HG03378 (cell line): Measurements from ENCODE around the gene LEMD2.

Experiments
- ATAC-seq: cut with Tn5 transposase; IDR thresholded peaks from one replicate; pipeline ENCODE4 v1.9.1; 2021; ENCODE audit warnings: mild to moderate bottlenecking, moderate library complexity; ENCODE audit not compliant: unreplicated experiment

The LEMD2 gene

GRCh38 chr6:33777398-33778388 lies 11.2 kb downstream of the LEMD2 start:
- no peak for ATAC-seq

GRCh38 chr6:33776764-33777163 lies 12.2 kb downstream of the LEMD2 start:
- ATAC-seq, result no peak

GRCh38 chr6:33776186-33776585 lies 12.7 kb downstream of the LEMD2 start:
- no peak for ATAC-seq

- no peak for ATAC-seq
Measured at GRCh38 chr6:33774774-33775173, 14.2 kb downstream of the LEMD2 start.

- ATAC-seq, result no peak
Measured at GRCh38 chr6:33772902-33773472, 15.9 kb downstream of the LEMD2 start.

GRCh38 chr6:33772082-33772830 lies 16.7 kb downstream of the LEMD2 start:
- no peak for ATAC-seq

GRCh38 chr6:33771146-33772081 lies 17.5 kb downstream of the LEMD2 start:
- ATAC-seq, result no peak

GRCh38 chr6:33770833-33771145 lies 18.1 kb downstream of the LEMD2 start:
- ATAC-seq, result no peak

- no peak for ATAC-seq
Measured at GRCh38 chr6:33770124-33770832, 18.7 kb downstream of the LEMD2 start.

- ATAC-seq, result no peak
Measured at GRCh38 chr6:33769248-33769821, 19.6 kb downstream of the LEMD2 start.

GRCh38 chr6:33768644-33769120 lies 20.2 kb downstream of the LEMD2 start:
- ATAC-seq, result no peak

- ATAC-seq, result no peak
Measured at GRCh38 chr6:33766921-33767907, 21.7 kb downstream of the LEMD2 start.

GRCh38 chr6:33765368-33765767 lies 23.6 kb downstream of the LEMD2 start:
- ATAC-seq, result no peak

GRCh38 chr6:33764036-33764435 lies 24.9 kb downstream of the LEMD2 start:
- no peak for ATAC-seq

GRCh38 chr6:33763483-33763882 lies 25.4 kb downstream of the LEMD2 start:
- no peak for ATAC-seq

- ATAC-seq, result no peak
Measured at GRCh38 chr6:33762713-33763112, 26.2 kb downstream of the LEMD2 start.

- ATAC-seq, result no peak
Measured at GRCh38 chr6:33761922-33762629, 26.9 kb downstream of the LEMD2 start.

GRCh38 chr6:33761581-33761921 lies 27.4 kb downstream of the LEMD2 start:
- ATAC-seq, result no peak
